ENCODE results near the gene DHCR7. TPM values are rescaled to one million over a fixed set of nuclear protein-coding genes. Genes with fewer than 3 reads are reported as not detected.

DHCR7 gene
- total and polyA plus RNA-seq, 2 donors (not counting 1 experiment from before 2014, with no cell fraction given): 6.9 to 15.3 TPM

DNA sequence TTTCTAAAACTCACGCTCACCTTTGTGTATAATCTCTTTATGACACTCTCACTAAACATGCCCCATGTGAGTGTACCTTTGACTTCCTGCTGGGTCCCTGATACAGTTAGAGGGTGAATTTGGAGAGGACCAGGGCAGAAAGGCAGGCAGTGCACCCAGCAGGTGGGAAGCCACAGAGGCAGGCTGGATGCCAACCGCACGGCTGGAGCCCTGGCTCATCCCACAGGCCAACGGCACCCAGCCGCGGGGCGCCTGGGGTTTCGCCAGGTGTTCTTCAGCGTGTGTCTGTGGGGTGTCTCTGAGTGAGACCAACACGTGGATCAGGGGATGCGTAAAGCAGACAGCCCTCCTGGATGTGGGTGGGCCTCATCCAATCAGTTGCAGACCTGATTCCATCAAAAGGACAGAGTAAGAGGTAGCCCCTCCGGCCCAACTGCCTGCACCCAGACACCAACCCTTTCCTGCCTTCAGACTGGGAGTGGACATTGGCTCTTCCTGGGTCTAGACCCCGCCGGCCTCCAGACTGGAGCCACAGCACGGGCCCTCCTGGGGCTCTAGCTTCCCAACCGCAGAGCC is 51.6 kb downstream of the DHCR7 start:
- no peaks in the 10 kb centered on the region for H4K20me1 ChIP-seq (ENCODE audit: control insufficient read depth, insufficient read depth, low read length, poor library complexity, severe bottlenecking)
- no peaks in the 10 kb centered on the region for H3K36me3 ChIP-seq (replicated peaks in 1 of 2; ENCODE audit: control extremely low read depth in 1 of 2, control insufficient read depth in 1 of 2, extremely low read depth in 1 of 2, insufficient read depth in 2 of 2, low read length in 1 of 2)
- WGBS (ENCODE audit: insufficient coverage): 86% methylated on average over 15 of the region's 16 CpGs
- Mint-ChIP-seq H3K4me1 (no peaks in the 10 kb centered on the region), H3K27ac (no peak overlapping the region), H3K9me3 (ENCODE audit: insufficient read depth) (no peaks in the 10 kb centered on the region), H3K4me3 (no peak overlapping the region), H3K27me3 (peaks cover 5% of the 10 kb centered on the region)
- TF ChIP-seq EZH2 (IDR thresholded peaks at IDR 0.05; ENCODE audit: borderline replicate concordance, insufficient read depth, low read depth, low read length, poor library complexity, severe bottlenecking): no peak
- TF ChIP-seq, protein P1, sequence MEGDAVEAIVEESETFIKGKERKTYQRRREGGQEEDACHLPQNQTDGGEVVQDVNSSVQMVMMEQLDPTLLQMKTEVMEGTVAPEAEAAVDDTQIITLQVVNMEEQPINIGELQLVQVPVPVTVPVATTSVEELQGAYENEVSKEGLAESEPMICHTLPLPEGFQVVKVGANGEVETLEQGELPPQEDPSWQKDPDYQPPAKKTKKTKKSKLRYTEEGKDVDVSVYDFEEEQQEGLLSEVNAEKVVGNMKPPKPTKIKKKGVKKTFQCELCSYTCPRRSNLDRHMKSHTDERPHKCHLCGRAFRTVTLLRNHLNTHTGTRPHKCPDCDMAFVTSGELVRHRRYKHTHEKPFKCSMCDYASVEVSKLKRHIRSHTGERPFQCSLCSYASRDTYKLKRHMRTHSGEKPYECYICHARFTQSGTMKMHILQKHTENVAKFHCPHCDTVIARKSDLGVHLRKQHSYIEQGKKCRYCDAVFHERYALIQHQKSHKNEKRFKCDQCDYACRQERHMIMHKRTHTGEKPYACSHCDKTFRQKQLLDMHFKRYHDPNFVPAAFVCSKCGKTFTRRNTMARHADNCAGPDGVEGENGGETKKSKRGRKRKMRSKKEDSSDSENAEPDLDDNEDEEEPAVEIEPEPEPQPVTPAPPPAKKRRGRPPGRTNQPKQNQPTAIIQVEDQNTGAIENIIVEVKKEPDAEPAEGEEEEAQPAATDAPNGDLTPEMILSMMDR (IDR thresholded peaks at IDR 0.05): no peak
- H3K4me1 ChIP-seq (ENCODE audit: control insufficient read depth in 2 of 2, insufficient read depth in 2 of 2, low read length in 2 of 2): no peaks in the 10 kb centered on the region
- no peak overlapping the region for H3K9ac ChIP-seq (ENCODE audit: low read length)
- H3K4me2 ChIP-seq (replicated peaks; ENCODE audit: low read depth, low read length, poor library complexity, severe bottlenecking): no peak overlapping the region
- DNase-seq: no peak
- no peaks in the 10 kb centered on the region for H3K27me3 ChIP-seq (replicated peaks in 1 of 4; ENCODE audit: control extremely low read depth in 1 of 4, control insufficient read depth in 3 of 4, insufficient read depth in 4 of 4, low read length in 3 of 4)
- intact Hi-C loops (cut with micrococcal nuclease): no loop called here
- ChIA-PET CTCF (no interaction called here), POLR2A (no interaction called here)
- no peak overlapping the region for H3K4me3 ChIP-seq (ENCODE audit: control extremely low read depth in 1 of 5, extremely low read depth in 1 of 5, insufficient read depth in 1 of 5, low read depth in 2 of 5, low read length in 4 of 5)
- H3K9me3 ChIP-seq (ENCODE audit: control extremely low read depth in 1 of 3, control insufficient read depth in 2 of 3, insufficient read depth in 1 of 3, low read length in 2 of 3): no peaks in the 10 kb centered on the region
- no peak overlapping the region for H3K27ac ChIP-seq (ENCODE audit: low read length in 2 of 2)
- no peak for ATAC-seq (ENCODE audit: low read depth)
- no peaks in the 10 kb centered on the region for H3K79me2 ChIP-seq (ENCODE audit: control insufficient read depth, insufficient read depth, low read length)
- no peak overlapping the region for H2AFZ ChIP-seq (ENCODE audit: insufficient read depth, low read depth, low read length, poor library complexity, severe bottlenecking)

DNA sequence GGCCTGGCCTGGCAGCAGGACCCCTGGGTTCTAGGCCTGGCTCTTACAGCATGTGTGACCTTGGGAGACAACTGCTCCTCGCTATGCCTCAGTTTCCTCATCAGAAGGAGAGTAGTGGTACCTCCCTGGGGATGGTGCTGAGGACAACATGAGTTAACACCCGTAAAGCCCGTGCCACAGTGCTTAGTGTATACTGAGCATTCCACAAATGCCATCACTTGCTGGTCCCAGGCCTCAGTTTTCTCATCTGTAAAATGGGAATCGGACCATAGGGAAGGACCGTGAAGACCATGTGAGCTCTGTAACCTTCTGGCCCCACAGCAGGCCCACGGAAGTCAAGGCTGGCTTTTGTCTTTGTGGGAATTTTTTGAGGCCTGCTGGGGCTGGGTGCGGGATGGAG is 52.4 kb downstream of the DHCR7 start:
- Mint-ChIP-seq H3K4me3 (no peak overlapping the region), H3K9me3 (ENCODE audit: insufficient read depth) (no peaks in the 10 kb centered on the region), H3K27ac (no peak overlapping the region), H3K4me1 (peaks cover 6% of the 10 kb centered on the region), H3K27me3 (peaks cover 5% of the 10 kb centered on the region)
- no peak overlapping the region for H3K27ac ChIP-seq (ENCODE audit: low read length in 2 of 2)
- no peak overlapping the region for H3K4me2 ChIP-seq (replicated peaks; ENCODE audit: low read depth, low read length, poor library complexity, severe bottlenecking)
- H3K9me3 ChIP-seq (ENCODE audit: control extremely low read depth in 1 of 3, control insufficient read depth in 2 of 3, insufficient read depth in 1 of 3, low read length in 2 of 3): no peaks in the 10 kb centered on the region
- CTCF ChIA-PET: no interaction called here
- POLR2A ChIA-PET: no interaction called here
- H2AFZ ChIP-seq (ENCODE audit: insufficient read depth, low read depth, low read length, poor library complexity, severe bottlenecking): no peak overlapping the region
- no peaks in the 10 kb centered on the region for H3K79me2 ChIP-seq (ENCODE audit: control insufficient read depth, insufficient read depth, low read length)
- H3K4me3 ChIP-seq (ENCODE audit: control extremely low read depth in 1 of 5, extremely low read depth in 1 of 5, insufficient read depth in 1 of 5, low read depth in 2 of 5, low read length in 4 of 5): no peak overlapping the region
- no peak for DNase-seq
- ATAC-seq (ENCODE audit: low read depth): no peak
- no peak overlapping the region for H3K9ac ChIP-seq (ENCODE audit: low read length)
- intact Hi-C loops (cut with micrococcal nuclease): no loop called here
- TF ChIP-seq, protein P1 (IDR thresholded peaks at IDR 0.05): no peak
- no peak for TF ChIP-seq EZH2 (IDR thresholded peaks at IDR 0.05; ENCODE audit: borderline replicate concordance, insufficient read depth, low read depth, low read length, poor library complexity, severe bottlenecking)
- 81% methylated on average over 5 of the region's 7 CpGs for WGBS (ENCODE audit: insufficient coverage)
- no peaks in the 10 kb centered on the region for H3K36me3 ChIP-seq (replicated peaks in 1 of 2; ENCODE audit: control extremely low read depth in 1 of 2, control insufficient read depth in 1 of 2, extremely low read depth in 1 of 2, insufficient read depth in 2 of 2, low read length in 1 of 2)
- H3K4me1 ChIP-seq (ENCODE audit: control insufficient read depth in 2 of 2, insufficient read depth in 2 of 2, low read length in 2 of 2): peaks cover 0 to under 1% of the 10 kb centered on the region in 2 donors
- H4K20me1 ChIP-seq (ENCODE audit: control insufficient read depth, insufficient read depth, low read length, poor library complexity, severe bottlenecking): no peaks in the 10 kb centered on the region
- H3K27me3 ChIP-seq (replicated peaks in 1 of 4; ENCODE audit: control extremely low read depth in 1 of 4, control insufficient read depth in 3 of 4, insufficient read depth in 4 of 4, low read length in 3 of 4): peaks cover 0 to 3% (median 0%) of the 10 kb centered on the region in 4 experiments
